A549 (cell line): ENCODE data around the gene DOCK10. TPM values are rescaled to one million over a fixed set of nuclear protein-coding genes. Genes with fewer than 3 reads are reported as not detected.
A peak's percentile ranks its signal among the peaks of the same experiment; 100 is the strongest.

Experiments
- ATAC-seq, 2 experiments: fragments of 200-7000 bp in 1 of 2; fragments of >200 bp in 1 of 2; cut with Nextera tagmentation in 1 of 2; cut with Tn5 transposase in 1 of 2; 3 replicates each; pipeline versions ENCODE4 v1.8.0 to v1.9.1; 2018 to 2020; ENCODE audit warnings: mild to moderate bottlenecking in 1 of 2, moderate library complexity in 1 of 2
- CTCF ChIA-PET: fragments of 300-600 bp; sonication (Branson Sonifier 250); formaldehyde crosslinking; extraction: SDS; loops from one replicate; lab custom pipeline; 2021; ENCODE audit warnings: antibody characterized with exemption, inconsistent platforms; lab: Yijun Ruan, JAX
- POLR2A ChIA-PET: fragments of 350-600 bp; formaldehyde crosslinking; extraction: SDS; loops from one replicate; lab custom pipeline; 2021; ENCODE audit warnings: antibody characterized with exemption, inconsistent platforms; lab: Yijun Ruan, JAX
- DNase-seq, 2 experiments: peaks; one replicate each; pipeline versions ENCODE4 v3.0.0 to v3.0.0-alpha.2; 2011 to 2016; ENCODE audit warnings: low read depth in 1 of 2, low spot score in 1 of 2
- FAIRE-seq: peaks from 2 replicates; lab custom pipeline; 2011; peaks lifted over from hg19 to GRCh38; lab: Jason Lieb, UNC
- H3K27ac ChIP-seq, 2 experiments: fragments of >200 bp; sonication (Bioruptor Twin); formaldehyde crosslinking; 3 replicates each; pipeline ENCODE4 v1.5.1; 2016 to 2017
- H3K4me1 ChIP-seq: fragments of >200 bp; sonication (Bioruptor Twin); formaldehyde crosslinking; 3 replicates; pipeline ENCODE4 v1.6.1; 2016
- H3K4me2 ChIP-seq: fragments of >200 bp; sonication (Bioruptor Twin); formaldehyde crosslinking; 3 replicates; pipeline ENCODE4 v1.6.1; 2016
- H3K4me3 ChIP-seq: fragments of >200 bp; sonication (Bioruptor Twin); formaldehyde crosslinking; 3 replicates; pipeline ENCODE4 v1.5.1; 2016
- H3K9me3 ChIP-seq: fragments of >200 bp; sonication (Bioruptor Twin); formaldehyde crosslinking; 3 replicates; pipeline ENCODE4 v1.6.1; 2016
- CBX2 ChIP-seq: fragments of 200-600 bp; sonication (generic); IDR thresholded peaks from 2 replicates; pipeline ENCODE4 v1.6.1; 2016; ENCODE audit warnings: low read depth, mild to moderate bottlenecking, borderline replicate concordance
- CBX8 ChIP-seq: fragments of 200-600 bp; sonication (generic); IDR thresholded peaks from 2 replicates; pipeline ENCODE4 v1.6.1; 2016
- CEBPB ChIP-seq, 2 experiments: fragments of >200 bp in 1 of 2; sonication (Bioruptor Twin) in 1 of 2; formaldehyde crosslinking in 1 of 2; IDR thresholded peaks; 2 replicates each; pipeline ENCODE4 v1.6.1; 2012 to 2016
- EHF ChIP-seq: fragments of 250-450 bp; sonication (Bioruptor Pico); IDR thresholded peaks from 2 replicates; pipeline ENCODE4 v1.5.0; 2020; ENCODE audit warnings: mild to moderate bottlenecking
- ESRRA ChIP-seq: fragments of 150-350 bp; IDR thresholded peaks from 2 replicates; pipeline ENCODE4 v1.6.1; 2014; ENCODE audit warnings: mild to moderate bottlenecking, low read length, borderline replicate concordance
- HOXB13 ChIP-seq: fragments of 250-450 bp; sonication (Bioruptor Pico); IDR thresholded peaks from 2 replicates; pipeline ENCODE4 v1.5.0; 2020; ENCODE audit warnings: low read depth, mild to moderate bottlenecking, moderate library complexity
- JUNB ChIP-seq: fragments of >200 bp; sonication (Bioruptor Twin); formaldehyde crosslinking; IDR thresholded peaks from 2 replicates; pipeline ENCODE4 v1.6.1; 2016
- MYC ChIP-seq: IDR thresholded peaks from 2 replicates; pipeline ENCODE4 v1.6.1; 2012; ENCODE audit warnings: mild to moderate bottlenecking, inconsistent platforms, low read length, improper control_type of control experiment, borderline replicate concordance
- NR3C1 ChIP-seq: fragments of >200 bp; sonication (Bioruptor Twin); formaldehyde crosslinking; IDR thresholded peaks from 3 replicates; pipeline ENCODE4 v1.6.1; 2017
- RAD21 ChIP-seq, 2 experiments: fragments of >200 bp in 1 of 2; sonication (Bioruptor Twin) in 1 of 2; formaldehyde crosslinking in 1 of 2; IDR thresholded peaks in 1 of 2; conservative IDR thresholded peaks in 1 of 2; 2 replicates in 1 of 2; 3 replicates in 1 of 2; pipeline ENCODE4 v1.6.1; 2012 to 2018; ENCODE audit warnings: inconsistent platforms in 1 of 2
- SMC3 ChIP-seq: fragments of >200 bp; sonication (Bioruptor Twin); formaldehyde crosslinking; IDR thresholded peaks from 3 replicates; pipeline ENCODE4 v1.6.1; 2018; ENCODE audit warnings: inconsistent platforms
- TP53 ChIP-seq: fragments of 250-450 bp; sonication (Bioruptor Pico); IDR thresholded peaks from 2 replicates; pipeline ENCODE4 v1.5.0; 2021; ENCODE audit warnings: mild to moderate bottlenecking, moderate library complexity
- ZC3H11A ChIP-seq: fragments of 450-650 bp; IDR thresholded peaks from 2 replicates; pipeline ENCODE4 v1.6.1; 2014; ENCODE audit warnings: antibody characterized with exemption, mild to moderate bottlenecking
- ZFP36 ChIP-seq: fragments of 450-650 bp; IDR thresholded peaks from 2 replicates; pipeline ENCODE4 v1.6.1; 2014; ENCODE audit warnings: borderline replicate concordance; ENCODE audit not compliant: partially characterized antibody
- WGBS: methylation state at CpG from one replicate; pipeline ENCODE4 v1.1.6; 2017; ENCODE audit errors: missing lambda C conversion rate; 5-methylcytosine and 5-hydroxymethylcytosine counted together
- polyA plus RNA-seq, 4 experiments: library from polyadenylated mRNA; depleted of rRNA in 3 of 4; stranded (reverse); fragments of >200 nt; fragmentation: RNase III in 1 of 4; extraction: RNeasy Plus Mini Kit Qiagen cat#74134 plus additional on column Dnase treatment in 1 of 4; gene quantifications; 2 replicates in 3 of 4; 3 replicates in 1 of 4; pipeline ENCODE4 v1.2.3, GENCODE V29; 2011 to 2017
- TF ChIP-seq, protein P1 (sequence below): fragments of 450-650 bp; IDR thresholded peaks from 2 replicates; pipeline ENCODE4 v1.6.1; 2014; ENCODE audit warnings: antibody characterized with exemption
- TF ChIP-seq, protein P2 (sequence below): IDR thresholded peaks from 2 replicates; pipeline ENCODE4 v1.6.1; 2012; ENCODE audit warnings: low read depth, borderline replicate concordance
- TF ChIP-seq, protein P3 (sequence below): fragments of >200 bp; sonication (Bioruptor Twin); formaldehyde crosslinking; IDR thresholded peaks from 3 replicates; pipeline ENCODE4 v1.5.1; 2016
- TF ChIP-seq, protein P4 (sequence below): fragments of >200 bp; sonication (Bioruptor Twin); formaldehyde crosslinking; IDR thresholded peaks from 3 replicates; pipeline ENCODE4 v1.6.1; 2016
- TF ChIP-seq, protein P5 (sequence below): IDR thresholded peaks from 2 replicates; pipeline ENCODE4 v1.6.1; 2012

Gene DOCK10
- polyA plus RNA-seq, 2 of the 4 experiments (the other 2 are of a cell fraction): 43.0 to 45.3 TPM

DNA sequence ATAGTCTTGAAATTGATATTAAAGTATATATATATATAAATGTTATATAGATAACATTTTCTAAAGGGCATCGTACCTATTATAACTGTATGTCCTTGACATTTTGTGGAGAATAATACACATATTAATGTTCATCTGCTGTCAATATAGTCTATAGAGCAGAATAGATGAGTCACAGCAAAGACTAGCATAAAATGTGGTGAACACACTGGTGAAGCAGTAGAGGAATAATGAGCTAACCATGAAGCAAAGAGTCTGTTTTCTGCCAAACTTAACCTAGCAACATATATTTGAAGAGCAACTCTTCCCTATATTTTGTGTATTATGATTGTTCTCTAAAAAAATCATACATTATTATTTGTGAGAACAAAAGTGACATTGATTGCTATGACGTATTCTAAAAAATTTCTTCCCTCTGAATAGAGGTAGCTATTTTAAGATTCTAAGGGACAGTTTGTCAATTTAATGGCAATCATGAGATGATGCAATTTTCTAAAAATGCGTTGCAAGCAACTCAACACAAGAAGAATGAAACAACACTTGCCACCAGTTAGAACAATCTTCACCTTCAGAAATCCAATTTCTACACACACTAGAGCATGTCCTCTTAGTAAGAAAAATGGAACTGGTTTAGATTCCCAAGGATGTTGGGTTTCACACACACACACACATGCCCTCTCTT is 22.0 kb downstream of the DOCK10 start:
- no peak for DNase-seq
- CTCF ChIA-PET: interaction anchor here (1.4 to 1.5 kb wide), 2 partner anchors 242 to 640 kb away, joined by 3 to 7 read pairs; no protein-coding TSS in a partner anchor

GRCh38 chr2:225019105-225019504 is 23.2 kb downstream of the DOCK10 start:
- TF ChIP-seq NR3C1: no peak
- FAIRE-seq: no peak
- 95% methylated on average over 4 of the region's 4 CpGs for WGBS
- Histone ChIP-seq H3K4me3 (no peak overlapping the region), H3K4me2 (no peak overlapping the region), H3K27ac (peak overlapping the region in 1 of 2 experiments; percentile 48; a peak in 2 of 6 replicates), H3K4me1 (peaks cover 79% of the 10 kb centered on the region), H3K9me3 (no peaks in the 10 kb centered on the region)
- POLR2A ChIA-PET: no interaction called here
- no peak for ATAC-seq
- CTCF ChIA-PET: interaction anchor here (1.1 to 1.5 kb wide), 3 partner anchors 19 to 642 kb away, joined by 3 to 7 read pairs (median 3); no protein-coding TSS in a partner anchor
- no peak for DNase-seq

More for the DNA sequence above, 22.0 kb downstream of the DOCK10 start:
- Histone ChIP-seq H3K4me3 (no peak overlapping the region), H3K4me2 (0 out of 3 replicates have a peak overlapping the region, but pooled peaks have one; percentile 2), H3K9me3 (no peaks in the 10 kb centered on the region), H3K4me1 (peaks cover 73% of the 10 kb centered on the region), H3K27ac (peak overlapping the region in 1 of 2 experiments; percentile 29; a peak in 3 of 6 replicates)
- TF ChIP-seq ZC3H11A (no peak), CEBPB (IDR thresholded peaks at IDR 0.05) (0 out of 4 replicates have a peak, but pooled peaks of 1 of the 2 experiments have one; percentile 5)
- TF ChIP-seq, protein P1, sequence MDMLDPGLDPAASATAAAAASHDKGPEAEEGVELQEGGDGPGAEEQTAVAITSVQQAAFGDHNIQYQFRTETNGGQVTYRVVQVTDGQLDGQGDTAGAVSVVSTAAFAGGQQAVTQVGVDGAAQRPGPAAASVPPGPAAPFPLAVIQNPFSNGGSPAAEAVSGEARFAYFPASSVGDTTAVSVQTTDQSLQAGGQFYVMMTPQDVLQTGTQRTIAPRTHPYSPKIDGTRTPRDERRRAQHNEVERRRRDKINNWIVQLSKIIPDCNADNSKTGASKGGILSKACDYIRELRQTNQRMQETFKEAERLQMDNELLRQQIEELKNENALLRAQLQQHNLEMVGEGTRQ: no peak
- FAIRE-seq (no peak), ATAC-seq (no peak)
- 68% methylated on average over 3 of the region's 3 CpGs for WGBS
- POLR2A ChIA-PET: no interaction called here

DNA sequence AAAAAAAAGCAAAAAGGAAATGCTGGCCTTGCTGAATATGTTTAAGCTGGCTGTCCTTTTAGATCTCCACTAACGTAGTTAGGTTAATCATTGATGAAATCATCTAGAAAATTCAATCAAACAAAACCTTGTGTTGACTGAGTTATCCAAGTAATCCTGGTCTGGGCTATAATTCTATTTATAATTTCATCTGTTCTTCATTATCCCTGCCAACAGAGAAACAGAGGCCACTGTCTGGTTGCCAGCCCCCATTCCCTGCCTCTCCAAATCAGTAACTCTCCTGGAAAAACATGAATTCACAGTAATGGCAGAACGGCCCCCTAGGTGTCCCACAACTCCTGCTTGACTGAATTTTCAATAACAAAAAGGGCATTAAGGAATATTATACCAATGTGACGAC is 24.6 kb downstream of the DOCK10 start:
- DNase-seq: peak in 1 of 2 experiments; percentile 60
- Histone ChIP-seq H3K9me3 (no peaks in the 10 kb centered on the region), H3K4me3 (no peak overlapping the region), H3K4me2 (peak overlapping the region; percentile 74), H3K27ac (peak overlapping the region; percentile 73 to 81), H3K4me1 (peaks cover 93% of the 10 kb centered on the region)
- no peak for FAIRE-seq
- ATAC-seq: peak; percentile 74 to 80; a peak in 5 of 6 replicates
- CTCF ChIA-PET: interaction anchor here (0.6 to 1.2 kb wide), 4 partner anchors 77 to 145 kb away, joined by 3 to 5 read pairs (median 3); no protein-coding TSS in a partner anchor
- 28% methylated on average over 3 of the region's 3 CpGs for WGBS
- TF ChIP-seq MYC (no peak), EHF (CRISPR knock-in tag) (no peak), HOXB13 (CRISPR knock-in tag) (no peak), TP53 (CRISPR knock-in tag) (no peak)
- TF ChIP-seq, protein P2, sequence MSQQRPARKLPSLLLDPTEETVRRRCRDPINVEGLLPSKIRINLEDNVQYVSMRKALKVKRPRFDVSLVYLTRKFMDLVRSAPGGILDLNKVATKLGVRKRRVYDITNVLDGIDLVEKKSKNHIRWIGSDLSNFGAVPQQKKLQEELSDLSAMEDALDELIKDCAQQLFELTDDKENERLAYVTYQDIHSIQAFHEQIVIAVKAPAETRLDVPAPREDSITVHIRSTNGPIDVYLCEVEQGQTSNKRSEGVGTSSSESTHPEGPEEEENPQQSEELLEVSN: no peak
- TF ChIP-seq, protein P3, sequence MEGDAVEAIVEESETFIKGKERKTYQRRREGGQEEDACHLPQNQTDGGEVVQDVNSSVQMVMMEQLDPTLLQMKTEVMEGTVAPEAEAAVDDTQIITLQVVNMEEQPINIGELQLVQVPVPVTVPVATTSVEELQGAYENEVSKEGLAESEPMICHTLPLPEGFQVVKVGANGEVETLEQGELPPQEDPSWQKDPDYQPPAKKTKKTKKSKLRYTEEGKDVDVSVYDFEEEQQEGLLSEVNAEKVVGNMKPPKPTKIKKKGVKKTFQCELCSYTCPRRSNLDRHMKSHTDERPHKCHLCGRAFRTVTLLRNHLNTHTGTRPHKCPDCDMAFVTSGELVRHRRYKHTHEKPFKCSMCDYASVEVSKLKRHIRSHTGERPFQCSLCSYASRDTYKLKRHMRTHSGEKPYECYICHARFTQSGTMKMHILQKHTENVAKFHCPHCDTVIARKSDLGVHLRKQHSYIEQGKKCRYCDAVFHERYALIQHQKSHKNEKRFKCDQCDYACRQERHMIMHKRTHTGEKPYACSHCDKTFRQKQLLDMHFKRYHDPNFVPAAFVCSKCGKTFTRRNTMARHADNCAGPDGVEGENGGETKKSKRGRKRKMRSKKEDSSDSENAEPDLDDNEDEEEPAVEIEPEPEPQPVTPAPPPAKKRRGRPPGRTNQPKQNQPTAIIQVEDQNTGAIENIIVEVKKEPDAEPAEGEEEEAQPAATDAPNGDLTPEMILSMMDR: 0 out of 3 replicates have a peak, but pooled peaks have one; percentile 22
- TF ChIP-seq, protein P4, sequence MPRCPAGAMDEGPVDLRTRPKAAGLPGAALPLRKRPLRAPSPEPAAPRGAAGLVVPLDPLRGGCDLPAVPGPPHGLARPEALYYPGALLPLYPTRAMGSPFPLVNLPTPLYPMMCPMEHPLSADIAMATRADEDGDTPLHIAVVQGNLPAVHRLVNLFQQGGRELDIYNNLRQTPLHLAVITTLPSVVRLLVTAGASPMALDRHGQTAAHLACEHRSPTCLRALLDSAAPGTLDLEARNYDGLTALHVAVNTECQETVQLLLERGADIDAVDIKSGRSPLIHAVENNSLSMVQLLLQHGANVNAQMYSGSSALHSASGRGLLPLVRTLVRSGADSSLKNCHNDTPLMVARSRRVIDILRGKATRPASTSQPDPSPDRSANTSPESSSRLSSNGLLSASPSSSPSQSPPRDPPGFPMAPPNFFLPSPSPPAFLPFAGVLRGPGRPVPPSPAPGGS: no peak
- TF ChIP-seq, all 56 proteins: peak for 1
- POLR2A ChIA-PET: no interaction called here

DNA sequence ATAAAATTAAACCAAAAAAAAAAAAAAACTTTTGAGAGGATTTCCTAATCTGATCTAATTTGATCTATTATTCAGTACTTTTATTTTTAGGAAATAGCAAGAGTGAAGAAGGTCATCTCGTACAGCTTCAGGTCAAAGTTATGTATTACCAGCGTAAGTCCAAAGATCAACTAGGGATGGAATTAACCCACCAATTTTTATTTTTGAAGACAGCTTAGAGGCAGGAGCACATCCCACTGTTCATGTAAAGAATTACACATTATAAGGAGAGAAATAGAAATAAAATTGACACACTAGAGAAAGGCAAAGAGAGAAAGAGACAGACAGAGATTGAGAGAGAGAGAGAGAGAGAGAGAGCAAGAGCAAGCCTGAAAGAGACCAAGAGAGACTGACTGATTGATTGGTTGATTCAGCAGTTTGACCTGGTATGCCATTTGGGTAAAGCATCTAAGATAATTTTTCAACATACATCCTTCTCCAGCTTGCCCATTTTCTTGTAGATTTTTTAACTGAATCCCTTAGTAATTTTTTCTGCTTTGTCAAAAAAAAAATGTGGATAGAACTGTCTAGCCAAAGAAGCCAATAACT is 25.1 kb downstream of the DOCK10 start:
- 51% methylated on average over 2 of the region's 2 CpGs for WGBS
- TF ChIP-seq, protein P2: no peak
- TF ChIP-seq ZFP36 (no peak), CBX8 (no peak), RAD21 (conservative IDR thresholded peaks at IDR 0.05 in 1 of 2, IDR thresholded peaks at IDR 0.05 in 1 of 2) (peak; percentile 13 to 31; a peak in 1 of 5 replicates), CBX2 (no peak), JUNB (no peak), SMC3 (peak; percentile 17; the same call in 1 of the 3 replicates), NR3C1 (no peak), ESRRA (no peak)
- TF ChIP-seq, protein P4: no peak
- TF ChIP-seq, protein P5, sequence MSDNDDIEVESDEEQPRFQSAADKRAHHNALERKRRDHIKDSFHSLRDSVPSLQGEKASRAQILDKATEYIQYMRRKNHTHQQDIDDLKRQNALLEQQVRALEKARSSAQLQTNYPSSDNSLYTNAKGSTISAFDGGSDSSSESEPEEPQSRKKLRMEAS: no peak

More for the DNA sequence above, 25.1 kb downstream of the DOCK10 start:
- CTCF ChIA-PET: interaction anchor here (0.7 to 1.2 kb wide), 5 partner anchors 78 to 201 kb away, joined by 3 to 5 read pairs (median 3); no protein-coding TSS in a partner anchor
- Histone ChIP-seq H3K9me3 (no peaks in the 10 kb centered on the region), H3K4me3 (no peak overlapping the region), H3K4me1 (peaks cover 94% of the 10 kb centered on the region), H3K27ac (peak overlapping the region; percentile 73 to 81), H3K4me2 (peak overlapping the region; percentile 74)
- ATAC-seq (peak; percentile 59 to 62; a peak in 4 of 6 replicates), FAIRE-seq (no peak), DNase-seq (peak in 1 of 2 experiments; percentile 38)
- POLR2A ChIA-PET: no interaction called here
